HG03469 (cell line): ENCODE measurements around the gene ABI3BP.
"Not testable (repeated sequence)": the region's sequence is repeated elsewhere in the genome, so short reads cannot be mapped to it uniquely, and the experiment has no call there.

Experiments used
- ATAC-seq: cut with Tn5 transposase; IDR thresholded peaks from one replicate; pipeline ENCODE4 v1.9.1; 2021; ENCODE audit warnings: mild to moderate bottlenecking, moderate library complexity, moderate number of reproducible peaks; ENCODE audit not compliant: unreplicated experiment

The ABI3BP gene, protein sequence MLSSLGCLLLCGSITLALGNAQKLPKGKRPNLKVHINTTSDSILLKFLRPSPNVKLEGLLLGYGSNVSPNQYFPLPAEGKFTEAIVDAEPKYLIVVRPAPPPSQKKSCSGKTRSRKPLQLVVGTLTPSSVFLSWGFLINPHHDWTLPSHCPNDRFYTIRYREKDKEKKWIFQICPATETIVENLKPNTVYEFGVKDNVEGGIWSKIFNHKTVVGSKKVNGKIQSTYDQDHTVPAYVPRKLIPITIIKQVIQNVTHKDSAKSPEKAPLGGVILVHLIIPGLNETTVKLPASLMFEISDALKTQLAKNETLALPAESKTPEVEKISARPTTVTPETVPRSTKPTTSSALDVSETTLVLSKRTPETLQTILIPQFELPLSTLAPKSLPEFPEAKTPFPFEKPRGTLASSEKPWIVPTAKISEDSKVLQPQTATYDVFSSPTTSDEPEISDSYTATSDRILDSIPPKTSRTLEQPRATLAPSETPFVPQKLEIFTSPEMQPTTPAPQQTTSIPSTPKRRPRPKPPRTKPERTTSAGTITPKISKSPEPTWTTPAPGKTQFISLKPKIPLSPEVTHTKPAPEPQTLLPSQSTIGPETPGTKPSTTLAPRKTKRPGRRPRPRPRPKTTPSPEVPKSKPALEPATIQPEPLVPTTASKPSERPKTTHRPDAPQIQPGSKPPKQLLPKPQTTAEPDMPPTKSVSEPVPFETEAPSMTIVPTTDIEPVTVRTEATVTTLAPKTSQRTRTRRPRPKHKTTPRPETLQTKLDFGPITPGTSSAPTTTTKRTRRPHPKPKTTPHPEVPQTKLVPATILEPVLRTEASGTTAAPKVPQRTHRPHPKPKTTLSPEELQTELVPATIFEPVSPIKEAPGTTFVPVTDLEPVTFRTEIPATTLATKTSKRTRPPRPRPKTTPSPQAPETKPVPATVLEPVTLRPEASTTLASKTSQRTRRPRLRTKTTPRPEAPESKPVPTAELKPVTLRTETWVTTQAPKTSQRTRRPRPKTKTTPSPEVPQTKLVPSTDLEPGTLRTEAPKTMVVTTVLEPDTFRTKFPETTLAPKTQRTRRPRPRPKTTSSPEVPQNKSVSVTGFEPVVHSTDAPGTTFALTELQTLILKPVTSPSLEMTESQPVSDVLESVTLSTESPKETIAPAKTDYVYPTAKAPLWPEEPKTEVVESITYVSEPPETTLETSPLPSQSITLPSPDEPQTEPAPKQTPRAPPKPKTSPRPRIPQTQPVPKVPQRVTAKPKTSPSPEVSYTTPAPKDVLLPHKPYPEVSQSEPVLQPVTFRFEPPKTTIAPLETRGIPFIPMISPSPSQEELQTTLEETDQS (N-terminal part only)

DNA sequence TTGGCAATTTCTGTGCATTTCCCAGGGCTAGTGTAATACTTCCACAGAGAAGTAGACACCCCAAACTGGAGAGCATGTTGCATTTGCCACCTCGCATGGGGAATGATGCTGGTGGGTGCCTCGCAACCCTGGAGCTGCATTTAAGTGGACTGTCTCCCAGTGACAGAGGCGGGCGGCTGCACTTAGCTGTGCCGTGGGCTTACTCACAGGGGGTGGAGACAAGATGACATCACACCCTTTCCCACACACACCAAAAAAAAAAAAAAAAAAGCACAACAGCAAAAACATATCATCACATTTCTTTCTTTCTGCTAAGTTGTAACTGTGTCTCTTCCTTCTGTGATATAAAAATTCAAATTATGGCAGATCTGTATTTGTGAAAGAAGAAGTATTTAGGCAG, at the start of gene ABI3BP:
TSS of gene ABI3BP (minus strand) at position 113 of the 400 bp plus-strand sequence. CDS start at position 76, 37 bp downstream.
- no peak for ATAC-seq

DNA sequence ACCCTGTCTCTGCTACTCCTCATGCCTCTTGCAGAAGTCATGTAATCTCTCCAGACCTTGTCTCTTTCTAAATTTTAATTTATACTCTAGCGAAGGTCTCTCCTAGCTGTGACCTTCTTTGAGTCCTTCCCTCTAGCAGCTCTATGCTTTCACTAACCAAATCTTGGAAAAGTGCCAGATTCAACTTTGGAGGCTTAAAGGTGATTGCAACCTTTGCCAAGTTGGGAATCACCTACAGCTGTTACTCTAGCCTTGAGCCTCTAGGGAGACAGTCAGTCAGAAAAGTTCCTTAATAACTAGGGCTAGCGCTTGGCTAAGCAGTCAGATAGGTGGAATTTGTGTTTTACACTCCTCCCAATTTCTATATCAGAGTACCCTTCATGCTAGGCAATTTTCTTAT, 46.1 kb upstream of the ABI3BP start:
- no peak for ATAC-seq

DNA sequence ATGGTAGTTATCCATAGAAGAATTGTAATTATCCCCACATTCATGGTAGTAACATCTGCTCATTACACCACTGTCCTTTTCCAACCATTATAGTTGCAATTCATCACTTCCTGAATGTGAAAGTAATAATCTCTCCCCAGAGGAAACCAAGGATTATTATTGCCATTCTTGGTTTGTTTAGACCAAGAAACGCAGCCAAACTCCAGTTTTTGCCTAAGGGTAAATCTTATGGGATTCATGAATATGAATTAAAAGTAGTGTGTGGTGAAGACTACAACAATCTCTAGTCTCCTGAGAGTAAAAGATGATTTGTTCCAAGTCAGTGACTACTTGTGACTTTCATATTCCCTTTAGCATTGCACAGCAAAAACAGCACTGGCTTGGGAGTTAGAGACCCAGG, 45.7 kb upstream of the ABI3BP start:
- no peak for ATAC-seq

DNA sequence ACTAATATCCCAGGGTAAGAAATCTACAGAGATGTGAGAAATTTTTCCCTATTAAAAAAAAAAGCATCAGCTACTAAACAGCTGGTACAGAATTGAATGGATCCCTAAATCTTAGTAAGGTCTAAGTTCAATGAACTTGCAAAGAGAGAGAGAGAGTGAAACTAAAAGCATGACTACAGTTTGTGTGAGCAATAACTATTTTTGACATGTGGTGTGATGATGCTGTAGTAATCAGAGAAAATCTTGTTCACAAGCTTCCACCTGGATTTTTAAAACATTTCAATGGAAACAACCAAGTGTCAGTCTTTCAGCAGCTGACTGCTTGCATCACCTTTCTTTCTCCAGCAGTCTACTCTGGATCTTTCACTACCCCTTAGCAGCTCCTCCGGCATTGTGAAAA, 45.2 kb upstream of the ABI3BP start:
- no peak for ATAC-seq

DNA sequence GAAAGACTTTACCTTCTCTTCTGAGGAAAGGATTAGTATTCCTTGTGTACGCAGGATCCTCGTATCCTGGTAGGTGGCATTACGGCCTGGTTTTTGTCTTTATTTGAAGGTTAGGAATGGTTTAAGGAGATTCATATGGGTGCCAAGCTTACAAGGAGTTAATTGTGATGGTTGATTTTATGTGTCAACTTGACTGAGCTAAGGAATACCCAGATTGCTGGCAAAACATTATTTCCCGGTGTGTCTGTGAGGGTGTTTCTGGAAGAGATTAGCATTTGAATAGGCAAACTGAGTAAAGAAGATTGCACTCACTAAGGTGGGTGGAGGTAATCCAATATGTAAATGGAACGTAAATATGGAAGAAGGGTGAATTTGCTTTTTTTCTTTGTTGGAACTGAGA, 44.4 kb upstream of the ABI3BP start:
- no peak for ATAC-seq

DNA sequence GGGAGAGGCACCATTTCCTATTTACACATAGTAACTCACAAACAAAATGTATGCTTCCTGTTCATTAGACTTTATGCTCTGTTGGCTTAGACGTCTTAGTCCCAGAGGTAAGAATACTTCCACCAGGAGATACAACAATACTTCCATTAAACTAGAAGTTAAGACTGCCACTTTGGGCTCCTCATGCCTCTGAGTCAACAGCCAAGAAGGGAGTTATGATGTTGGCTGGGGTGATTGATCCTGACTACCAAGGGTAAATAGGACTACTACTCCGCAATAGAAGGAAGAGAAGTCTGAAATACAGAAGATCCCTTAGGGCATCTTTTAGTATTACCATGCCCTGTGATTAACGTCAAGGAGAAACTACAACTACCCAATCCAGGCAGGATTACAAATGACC, 43.5 kb upstream of the ABI3BP start:
- ATAC-seq, result no peak

DNA sequence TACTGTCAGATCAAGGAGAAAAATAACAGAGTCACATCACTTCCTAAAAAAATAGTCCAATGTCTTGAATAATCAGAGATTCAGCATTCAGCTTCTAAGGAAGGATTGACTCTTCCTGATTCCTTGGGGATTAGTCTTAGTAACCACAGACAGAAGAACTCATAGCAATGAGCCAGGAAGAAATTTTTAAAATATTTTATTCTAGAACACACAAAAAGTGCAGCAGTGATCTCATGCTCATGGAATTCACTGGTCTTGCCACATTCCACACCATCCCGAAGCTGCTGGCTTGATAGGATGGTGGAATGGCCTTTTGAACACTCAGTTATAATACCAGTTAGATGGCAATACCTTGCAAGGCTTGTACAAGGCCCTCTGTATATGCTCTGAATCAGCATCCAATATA, 43.0 kb upstream of the ABI3BP start:
- no peak for ATAC-seq

DNA sequence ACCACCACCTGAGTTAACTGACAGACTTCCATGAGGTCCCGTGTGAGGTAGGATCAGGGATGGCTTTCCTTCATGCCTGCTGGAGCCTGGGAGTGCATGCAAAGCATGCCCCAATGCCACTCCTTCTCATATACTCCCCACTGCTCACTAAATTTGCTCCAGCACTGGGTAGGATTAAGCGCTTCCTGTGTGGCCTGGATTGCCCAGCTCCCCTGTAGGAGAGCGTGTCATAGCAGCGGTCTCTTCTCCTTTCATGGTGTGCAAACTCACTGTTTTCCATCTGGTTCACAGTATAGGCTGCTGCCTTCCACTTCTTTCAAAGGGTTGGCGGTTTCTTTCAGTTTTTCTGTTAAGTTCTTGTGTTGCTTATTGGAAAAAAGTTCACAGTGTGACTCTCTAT, 34.1 kb upstream of the ABI3BP start:
- no peak for ATAC-seq

DNA sequence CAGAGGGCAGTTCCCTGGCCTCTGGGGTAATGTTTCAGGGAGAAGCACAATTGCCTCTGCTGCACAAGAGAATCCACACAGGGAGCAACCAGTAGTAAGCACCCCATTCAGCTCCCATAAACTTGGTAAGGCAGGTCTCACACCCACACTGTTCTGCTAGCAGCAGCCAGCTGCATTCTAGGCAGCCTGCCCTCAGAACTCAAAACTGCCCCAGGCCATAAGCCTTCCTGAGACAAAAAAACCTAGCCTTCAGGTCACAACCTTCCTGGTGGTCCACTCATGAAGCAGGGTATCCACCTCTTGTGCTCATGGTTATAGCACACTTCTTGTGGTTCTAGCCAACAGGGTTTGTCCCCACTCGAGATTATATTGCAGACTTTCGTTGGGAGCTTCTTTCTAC, 33.7 kb upstream of the ABI3BP start:
- ATAC-seq, result no peak

DNA sequence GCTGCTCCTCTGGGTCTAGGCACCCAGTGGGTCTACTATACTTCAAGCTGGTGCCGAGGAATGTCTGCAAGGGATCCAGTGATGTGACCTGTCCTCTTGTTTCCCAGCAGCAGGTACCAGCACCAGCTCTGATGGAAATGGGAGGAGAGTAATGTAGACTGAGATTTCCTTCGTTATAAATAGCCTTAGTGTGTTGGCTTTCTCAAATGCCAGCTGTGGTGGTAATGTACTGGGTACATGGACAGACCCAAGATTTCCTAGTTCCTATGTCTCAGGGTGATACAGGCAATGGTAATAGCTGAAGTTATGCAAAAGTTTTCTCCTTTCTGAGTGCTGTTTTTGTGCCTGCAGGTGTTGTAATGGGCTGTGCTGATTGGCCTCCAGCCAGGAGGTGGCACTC, 33.0 kb upstream of the ABI3BP start:
- ATAC-seq, result no peak

DNA sequence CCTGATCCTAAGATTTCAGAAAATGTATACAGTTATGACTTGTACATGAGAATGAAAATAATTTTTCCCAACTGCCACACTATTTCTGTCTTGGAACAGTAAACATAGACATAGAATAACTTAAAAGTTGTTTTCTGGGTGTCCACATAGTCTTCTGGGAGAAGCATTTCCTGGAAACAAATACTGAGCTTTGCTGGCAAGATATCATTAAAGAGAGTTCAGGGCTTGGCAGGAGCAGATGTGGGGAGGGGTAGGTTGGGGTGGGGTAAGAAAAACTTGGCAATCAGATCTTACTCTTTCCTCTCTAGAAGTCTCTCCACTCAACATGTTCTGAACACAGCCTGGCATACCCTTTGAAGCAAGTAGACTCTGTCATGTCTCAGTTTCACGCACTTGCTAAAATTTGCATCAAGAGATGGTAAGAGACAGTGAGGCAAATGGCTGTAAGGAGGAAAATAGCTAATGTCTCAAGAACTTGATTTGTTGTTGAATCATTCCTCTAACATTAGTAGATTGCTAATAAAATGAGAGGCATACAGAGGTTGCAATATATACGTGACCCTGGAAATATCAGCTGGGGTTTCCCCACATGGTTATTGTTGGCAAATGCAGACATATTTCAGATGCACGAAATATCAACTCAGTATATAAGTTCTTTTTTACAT, 27.3 kb upstream of the ABI3BP start:
- ATAC-seq, result no peak

DNA sequence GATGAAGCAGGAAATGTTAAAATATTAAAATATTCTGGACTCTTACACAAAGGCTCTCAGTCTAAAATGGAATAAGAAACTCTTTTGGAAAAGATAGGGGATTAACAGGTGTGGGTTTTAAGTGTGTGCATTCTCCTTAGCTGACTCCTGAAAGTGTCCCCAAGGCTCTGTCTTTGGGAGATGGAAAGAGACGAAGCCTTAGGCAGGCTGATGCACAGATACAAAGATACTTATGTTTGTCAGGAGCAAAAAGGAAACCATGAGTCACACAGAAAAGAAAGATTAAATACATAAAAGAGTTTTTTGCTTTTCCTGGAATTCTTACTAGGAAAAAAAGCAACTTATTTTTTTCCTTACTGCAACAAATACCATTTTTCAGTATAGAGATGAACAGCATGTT, 23.8 kb upstream of the ABI3BP start:
- no peak for ATAC-seq

DNA sequence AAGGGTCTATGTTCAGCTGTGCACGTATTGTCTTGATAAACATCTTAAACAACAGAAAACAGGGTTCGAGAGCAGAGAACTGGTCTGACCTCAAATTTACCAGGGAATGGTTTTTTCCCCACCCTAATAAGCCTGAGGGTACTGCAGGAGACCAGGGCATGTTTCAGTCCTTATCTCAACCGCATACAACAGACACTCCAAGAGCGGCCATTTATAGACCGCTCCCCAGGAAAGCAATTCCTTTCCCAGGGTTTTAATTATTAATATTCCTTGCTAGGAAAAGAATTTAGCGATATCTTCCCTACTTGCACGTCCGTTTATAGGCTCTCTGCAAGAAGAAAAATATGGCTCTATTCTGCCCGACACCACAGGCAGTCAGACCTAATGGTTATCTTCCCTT, 19.1 kb upstream of the ABI3BP start:
- not testable (repeated sequence) for ATAC-seq

DNA sequence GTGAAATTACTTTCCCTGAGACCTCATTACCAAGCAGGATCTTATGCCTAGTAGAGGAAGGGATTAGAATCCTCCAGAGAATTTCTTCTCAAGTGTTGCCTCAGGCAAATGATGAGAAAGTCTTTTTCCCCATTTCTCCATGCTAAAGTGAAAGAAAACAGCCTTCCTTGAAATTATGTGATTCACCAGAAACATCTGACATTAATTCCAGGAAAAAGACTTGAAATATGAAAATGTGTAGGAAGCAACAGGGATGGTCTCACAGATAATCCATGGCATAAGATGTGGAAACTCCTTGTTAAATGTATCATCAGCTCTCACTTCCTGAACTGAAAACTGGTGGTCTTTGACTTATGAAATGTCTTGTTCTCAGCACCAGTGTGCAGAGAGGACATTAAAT, 17.9 kb upstream of the ABI3BP start:
- no peak for ATAC-seq

DNA sequence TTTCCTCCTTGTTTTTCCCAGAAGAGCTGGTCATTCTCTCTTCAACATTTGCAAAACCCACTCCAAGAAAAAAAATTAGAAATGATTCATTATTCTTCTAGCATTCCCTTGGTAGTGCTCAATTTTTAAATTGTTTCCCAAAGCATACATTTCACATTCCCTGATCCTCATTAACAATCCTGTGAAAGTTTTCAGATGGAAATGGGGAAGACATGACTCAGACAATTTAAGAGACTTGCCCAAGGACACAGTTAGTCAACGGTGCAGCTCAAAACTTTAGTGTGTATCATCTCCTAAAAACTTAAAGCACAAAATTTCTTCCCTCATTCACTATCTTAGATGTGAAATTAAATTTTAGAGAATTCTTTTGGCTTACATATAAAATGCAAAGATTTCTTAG, 17.1 kb upstream of the ABI3BP start:
- ATAC-seq, result no peak

DNA sequence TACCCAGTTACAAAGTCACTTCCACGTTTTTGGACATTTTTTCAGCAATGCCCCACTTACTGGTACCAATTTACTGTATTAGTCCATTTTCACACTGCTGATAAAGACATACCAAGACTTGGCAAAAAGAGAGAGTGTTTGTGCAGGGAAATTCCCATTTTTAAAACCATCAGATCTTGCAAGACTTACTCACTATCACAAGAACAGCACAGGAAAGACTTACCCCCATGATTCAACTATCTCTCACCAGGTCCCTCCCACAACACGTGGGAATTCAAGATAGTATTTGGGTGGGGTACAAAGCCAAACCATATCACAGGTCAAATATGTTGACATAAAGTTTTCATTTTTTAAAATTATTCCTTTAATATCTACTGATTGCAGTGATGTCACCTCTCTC, 16.2 kb upstream of the ABI3BP start:
- no peak for ATAC-seq

DNA sequence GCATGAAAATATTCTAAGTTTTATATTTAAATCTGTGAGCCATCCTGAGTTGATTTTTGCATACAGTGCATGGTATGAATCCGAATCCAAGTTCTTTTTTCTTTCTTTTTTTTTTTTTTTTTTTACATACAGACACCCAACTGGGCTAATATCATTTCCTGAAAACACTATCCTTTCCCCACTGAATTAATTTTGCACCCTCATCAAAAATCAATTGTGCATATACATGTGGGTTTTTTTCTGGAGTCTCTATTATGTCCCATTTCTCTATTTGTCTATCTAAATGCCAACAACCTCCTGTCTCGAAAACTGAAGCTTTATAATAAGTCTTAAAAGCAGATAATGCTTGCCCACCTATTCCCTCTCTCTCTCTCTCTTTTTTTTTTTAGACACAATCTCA, 5.9 kb upstream of the ABI3BP start:
- no peak for ATAC-seq

DNA sequence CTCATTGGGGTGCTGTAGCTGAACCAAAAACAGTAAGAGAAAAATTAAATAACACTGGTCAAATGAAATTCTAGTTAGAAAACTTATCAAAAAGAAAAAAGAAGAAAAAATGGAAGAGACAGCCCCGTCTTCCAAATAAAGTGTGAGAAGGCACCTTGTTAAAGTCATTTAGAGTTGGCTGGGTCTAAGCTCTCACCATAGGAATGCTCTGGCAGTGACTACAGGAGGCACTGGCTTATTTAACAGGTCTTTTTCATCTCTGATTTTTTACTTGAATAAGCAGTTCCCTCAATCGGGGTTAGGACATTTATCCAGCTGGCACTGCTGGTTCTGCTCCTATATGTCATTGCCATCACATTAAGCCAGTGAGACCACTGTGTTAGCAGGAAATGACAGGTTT, 1.6 kb upstream of the ABI3BP start:
- no peak for ATAC-seq

DNA sequence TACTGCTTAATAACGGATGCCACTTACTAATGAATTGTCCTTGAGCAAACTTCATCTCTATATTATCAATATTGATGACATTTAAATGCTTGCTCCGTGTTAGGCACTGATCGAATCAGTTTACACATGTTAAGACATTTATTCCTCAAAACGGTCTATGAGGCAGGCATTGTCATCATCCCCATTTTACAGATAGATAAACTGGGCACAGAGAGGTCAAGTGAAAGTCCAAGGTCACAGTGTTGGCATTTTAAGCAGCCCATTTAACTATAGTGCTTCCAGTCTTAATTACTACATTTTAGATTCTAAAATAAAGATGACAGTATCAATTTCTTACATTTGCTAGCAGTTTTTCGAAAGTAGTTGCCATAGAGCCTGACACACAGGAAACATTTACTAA, 966 bp upstream of the ABI3BP start:
- ATAC-seq, result no peak

DNA sequence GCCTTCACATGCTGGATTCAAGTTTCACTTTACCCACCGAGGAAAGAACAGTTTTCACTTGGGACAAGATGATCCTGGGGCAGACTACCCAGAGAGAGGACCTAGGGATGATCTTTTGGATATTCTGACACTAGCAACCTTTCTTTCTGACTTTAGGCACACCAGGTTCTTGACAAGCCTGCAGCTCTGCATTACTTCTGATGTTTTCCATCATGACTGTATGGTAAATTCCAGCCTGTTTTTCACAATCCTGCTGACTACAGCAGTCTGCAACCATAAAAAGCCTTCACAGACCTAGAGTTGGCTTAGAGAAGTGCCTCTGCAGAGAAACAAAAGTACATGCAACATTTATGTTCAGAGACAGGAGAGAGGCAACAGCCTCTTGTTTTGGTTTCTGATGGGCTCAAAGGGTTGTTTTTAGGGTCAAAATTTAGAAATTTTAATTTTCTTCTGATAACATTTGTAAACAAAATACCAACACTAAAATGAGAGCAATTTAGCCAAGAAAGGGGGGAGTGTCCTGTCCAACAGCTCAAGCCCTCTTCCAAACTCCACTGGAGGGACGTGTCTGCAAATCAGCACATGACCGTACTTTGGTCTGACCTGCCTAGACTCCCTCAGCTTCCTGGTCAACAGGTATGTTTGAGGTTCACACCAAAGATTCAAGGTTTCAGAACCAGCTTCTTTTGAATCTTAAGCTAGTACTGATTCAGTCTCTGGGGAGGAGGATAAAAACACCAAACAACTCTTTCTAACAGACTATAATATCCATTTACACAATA, 799 bp downstream of the ABI3BP start:
- ATAC-seq, result no peak
